HepG2 (cell line): ENCODE measurements around the gene DRC7. TPM values are rescaled to one million over a fixed set of nuclear protein-coding genes. Genes with fewer than 3 reads are reported as not detected.

Source experiments
- FOXO4 ChIP-seq: sonication (generic); formaldehyde crosslinking; conservative IDR thresholded peaks from 2 replicates; pipeline ENCODE4 v1.8.1; 2023; ENCODE audit warnings: missing genetic modification reagents
- NCOA2 ChIP-seq: sonication (generic); formaldehyde crosslinking; IDR thresholded peaks from 2 replicates; pipeline ENCODE4 v1.8.0; 2022; ENCODE audit warnings: inconsistent platforms
- REXO4 ChIP-seq: sonication (generic); formaldehyde crosslinking; IDR thresholded peaks from 2 replicates; pipeline ENCODE4 v1.8.0; 2022; ENCODE audit warnings: missing genetic modification reagents, mild to moderate bottlenecking, borderline replicate concordance
- RXRB ChIP-seq: IDR thresholded peaks from 2 replicates; pipeline ENCODE4 v1.6.1; 2016; ENCODE audit warnings: borderline replicate concordance, missing genetic modification reagents, missing compliant biosample characterization
- SNAI1 ChIP-seq: sonication (generic); formaldehyde crosslinking; IDR thresholded peaks from 2 replicates; pipeline ENCODE4 v1.5.0; 2020; ENCODE audit warnings: mild to moderate bottlenecking, missing genetic modification reagents, borderline replicate concordance
- SNRNP70 ChIP-seq: fragments of 200-400 bp; formaldehyde crosslinking; IDR thresholded peaks from 2 replicates; pipeline ENCODE4 v1.6.1; 2017; ENCODE audit warnings: mild to moderate bottlenecking, low read depth, low read length, moderate library complexity
- SOX6 ChIP-seq, 2 experiments: fragments of 450-650 bp in 1 of 2; sonication (generic) in 1 of 2; formaldehyde crosslinking in 1 of 2; IDR thresholded peaks; 2 replicates each; pipeline versions ENCODE4 v1.4.0 to v1.6.1; 2017 to 2020; ENCODE audit warnings: antibody characterized with exemption in 1 of 2, mild to moderate bottlenecking in 1 of 2, missing genetic modification reagents in 1 of 2
- SP1 ChIP-seq, 2 experiments: fragments of 450-650 bp in 1 of 2; sonication (generic) in 1 of 2; formaldehyde crosslinking in 1 of 2; IDR thresholded peaks; 2 replicates each; pipeline versions ENCODE4 v1.4.0 to v1.6.1; 2016 to 2020; ENCODE audit warnings: missing genetic modification reagents in 1 of 2
- SSRP1 ChIP-seq: IDR thresholded peaks from 2 replicates; pipeline ENCODE4 v1.6.1; 2016; ENCODE audit warnings: control low read depth
- ZBTB42 ChIP-seq: sonication (generic); formaldehyde crosslinking; IDR thresholded peaks from 2 replicates; pipeline ENCODE4 v1.5.0; 2020; ENCODE audit warnings: mild to moderate bottlenecking, missing genetic modification reagents
- ZFP82 ChIP-seq: sonication (generic); formaldehyde crosslinking; IDR thresholded peaks from 2 replicates; pipeline ENCODE4 v1.5.1; 2020; ENCODE audit warnings: mild to moderate bottlenecking, missing genetic modification reagents, borderline replicate concordance
- ZMYM2 ChIP-seq: sonication (generic); formaldehyde crosslinking; IDR thresholded peaks from 2 replicates; pipeline ENCODE4 v1.8.0; 2022; ENCODE audit warnings: mild to moderate bottlenecking, missing genetic modification reagents
- ZMYM4 ChIP-seq: sonication (generic); formaldehyde crosslinking; IDR thresholded peaks from 2 replicates; pipeline ENCODE4 v1.8.1; 2023; ENCODE audit warnings: mild to moderate bottlenecking, missing genetic modification reagents
- ZNF121 ChIP-seq: sonication (generic); formaldehyde crosslinking; IDR thresholded peaks from 2 replicates; pipeline ENCODE4 v1.5.0; 2020; ENCODE audit warnings: mild to moderate bottlenecking, missing genetic modification reagents
- ZNF180 ChIP-seq: sonication (generic); formaldehyde crosslinking; IDR thresholded peaks from 2 replicates; pipeline ENCODE4 v1.4.0; 2020; ENCODE audit warnings: low read depth, missing genetic modification reagents, borderline replicate concordance
- ZNF562 ChIP-seq: sonication (generic); formaldehyde crosslinking; IDR thresholded peaks from 2 replicates; pipeline ENCODE4 v1.8.0; 2022; ENCODE audit warnings: missing genetic modification reagents, borderline replicate concordance
- ZNF563 ChIP-seq: sonication (generic); formaldehyde crosslinking; IDR thresholded peaks from 2 replicates; pipeline ENCODE4 v1.8.0; 2022; ENCODE audit warnings: mild to moderate bottlenecking, moderate library complexity, missing genetic modification reagents
- ZNF589 ChIP-seq: sonication (generic); formaldehyde crosslinking; conservative IDR thresholded peaks from 2 replicates; pipeline ENCODE4 v1.8.0; 2022; ENCODE audit warnings: mild to moderate bottlenecking, moderate library complexity, missing genetic modification reagents
- ZNF749 ChIP-seq: sonication (generic); formaldehyde crosslinking; IDR thresholded peaks from 2 replicates; pipeline ENCODE4 v1.8.0; 2022; ENCODE audit warnings: mild to moderate bottlenecking, missing genetic modification reagents, moderate library complexity, borderline replicate concordance
- polyA plus RNA-seq, 8 experiments: library from polyadenylated mRNA; depleted of rRNA in 3 of 8; stranded (reverse) in 7 of 8; unstranded in 1 of 8; fragments of >200 nt; fragmentation: Illumina TruSeq in 4 of 8; extraction: Trizol in 4 of 8; gene quantifications; 2 replicates each; pipeline versions ENCODE4 v1.2.1 to v1.2.3, GENCODE V29; 2011 to 2016; ENCODE audit warnings: low read depth in 4 of 8, missing spikeins in 1 of 8, mixed read lengths in 1 of 8; ENCODE audit not compliant: insufficient read depth in 1 of 8
- total RNA-seq, 5 experiments: library from RNA; depleted of rRNA; stranded (reverse); fragments of >200 nt; fragmentation: Illumina TruSeq; extraction: Trizol; gene quantifications; 2 replicates each; pipeline ENCODE4 v1.2.3, GENCODE V29; 2016; ENCODE audit warnings: low read depth in 1 of 5
- TF ChIP-seq, protein P1 (sequence below): sonication (generic); formaldehyde crosslinking; IDR thresholded peaks from 2 replicates; pipeline ENCODE4 v1.4.0; 2020; ENCODE audit warnings: missing genetic modification reagents, borderline replicate concordance
- TF ChIP-seq, protein P2 (sequence below): sonication (generic); formaldehyde crosslinking; IDR thresholded peaks from 2 replicates; pipeline ENCODE4 v1.8.1; 2023; ENCODE audit warnings: missing genetic modification reagents, inconsistent platforms, borderline replicate concordance
- TF ChIP-seq, protein P3 (sequence below): sonication (generic); formaldehyde crosslinking; conservative IDR thresholded peaks from 2 replicates; pipeline ENCODE4 v1.4.0; 2020; ENCODE audit warnings: missing genetic modification reagents

DRC7 gene
- total and polyA plus RNA-seq, 2 of the 13 experiments (the other 11 are each of a cell fraction or from before 2014, with no cell fraction given): 2.7 to 3.4 TPM

GRCh38 chr16:57734925-57735754 lies 40.5 kb downstream of the DRC7 start (continued):
- TF ChIP-seq ZMYM2 (CRISPR knock-in tag) (peak; percentile 9; the same call in 1 of the 2 replicates), SOX6 (IDR thresholded peaks at IDR 0.05) (no peak), SOX6 (CRISPR knock-in tag; IDR thresholded peaks at IDR 0.05) (no peak; the same call in 1 of the 2 replicates), FOXO4 (CRISPR knock-in tag) (peak; percentile 97; the same call in 1 of the 2 replicates), ZNF563 (CRISPR knock-in tag) (peak; percentile 83), SP1 (IDR thresholded peaks at IDR 0.05) (peak; percentile 87; the same call in 1 of the 2 replicates), SP1 (CRISPR knock-in tag; IDR thresholded peaks at IDR 0.05) (peak; percentile 97), ZNF562 (no peak), ZNF180 (CRISPR knock-in tag) (no peak), SNRNP70 (no peak), ZFP82 (no peak), SNAI1 (CRISPR knock-in tag) (peak; percentile 68), SSRP1 (no peak), NCOA2 (CRISPR knock-in tag) (peak; percentile 19; the same call in 1 of the 2 replicates), RXRB (CRISPR knock-in tag) (no peak), ZBTB42 (CRISPR knock-in tag) (no peak; the same call in 1 of the 2 replicates), ZNF749 (CRISPR knock-in tag) (peak; percentile 63; the same call in 1 of the 2 replicates), ZMYM4 (CRISPR knock-in tag) (peak; percentile 56), ZNF589 (CRISPR knock-in tag) (no peak), REXO4 (no peak), ZNF121 (CRISPR knock-in tag) (0 out of 2 replicates have a peak, but pooled peaks have one; percentile 26)
- TF ChIP-seq, protein P1, sequence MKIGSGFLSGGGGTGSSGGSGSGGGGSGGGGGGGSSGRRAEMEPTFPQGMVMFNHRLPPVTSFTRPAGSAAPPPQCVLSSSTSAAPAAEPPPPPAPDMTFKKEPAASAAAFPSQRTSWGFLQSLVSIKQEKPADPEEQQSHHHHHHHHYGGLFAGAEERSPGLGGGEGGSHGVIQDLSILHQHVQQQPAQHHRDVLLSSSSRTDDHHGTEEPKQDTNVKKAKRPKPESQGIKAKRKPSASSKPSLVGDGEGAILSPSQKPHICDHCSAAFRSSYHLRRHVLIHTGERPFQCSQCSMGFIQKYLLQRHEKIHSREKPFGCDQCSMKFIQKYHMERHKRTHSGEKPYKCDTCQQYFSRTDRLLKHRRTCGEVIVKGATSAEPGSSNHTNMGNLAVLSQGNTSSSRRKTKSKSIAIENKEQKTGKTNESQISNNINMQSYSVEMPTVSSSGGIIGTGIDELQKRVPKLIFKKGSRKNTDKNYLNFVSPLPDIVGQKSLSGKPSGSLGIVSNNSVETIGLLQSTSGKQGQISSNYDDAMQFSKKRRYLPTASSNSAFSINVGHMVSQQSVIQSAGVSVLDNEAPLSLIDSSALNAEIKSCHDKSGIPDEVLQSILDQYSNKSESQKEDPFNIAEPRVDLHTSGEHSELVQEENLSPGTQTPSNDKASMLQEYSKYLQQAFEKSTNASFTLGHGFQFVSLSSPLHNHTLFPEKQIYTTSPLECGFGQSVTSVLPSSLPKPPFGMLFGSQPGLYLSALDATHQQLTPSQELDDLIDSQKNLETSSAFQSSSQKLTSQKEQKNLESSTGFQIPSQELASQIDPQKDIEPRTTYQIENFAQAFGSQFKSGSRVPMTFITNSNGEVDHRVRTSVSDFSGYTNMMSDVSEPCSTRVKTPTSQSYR (CRISPR knock-in tag): no peak; the same call in 1 of the 2 replicates
- TF ChIP-seq, protein P2, sequence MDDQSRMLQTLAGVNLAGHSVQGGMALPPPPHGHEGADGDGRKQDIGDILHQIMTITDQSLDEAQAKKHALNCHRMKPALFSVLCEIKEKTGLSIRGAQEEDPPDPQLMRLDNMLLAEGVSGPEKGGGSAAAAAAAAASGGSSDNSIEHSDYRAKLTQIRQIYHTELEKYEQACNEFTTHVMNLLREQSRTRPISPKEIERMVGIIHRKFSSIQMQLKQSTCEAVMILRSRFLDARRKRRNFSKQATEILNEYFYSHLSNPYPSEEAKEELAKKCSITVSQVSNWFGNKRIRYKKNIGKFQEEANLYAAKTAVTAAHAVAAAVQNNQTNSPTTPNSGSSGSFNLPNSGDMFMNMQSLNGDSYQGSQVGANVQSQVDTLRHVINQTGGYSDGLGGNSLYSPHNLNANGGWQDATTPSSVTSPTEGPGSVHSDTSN (CRISPR knock-in tag): no peak
- TF ChIP-seq, protein P3, sequence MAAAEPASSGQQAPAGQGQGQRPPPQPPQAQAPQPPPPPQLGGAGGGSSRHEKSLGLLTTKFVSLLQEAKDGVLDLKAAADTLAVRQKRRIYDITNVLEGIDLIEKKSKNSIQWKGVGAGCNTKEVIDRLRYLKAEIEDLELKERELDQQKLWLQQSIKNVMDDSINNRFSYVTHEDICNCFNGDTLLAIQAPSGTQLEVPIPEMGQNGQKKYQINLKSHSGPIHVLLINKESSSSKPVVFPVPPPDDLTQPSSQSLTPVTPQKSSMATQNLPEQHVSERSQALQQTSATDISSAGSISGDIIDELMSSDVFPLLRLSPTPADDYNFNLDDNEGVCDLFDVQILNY (CRISPR knock-in tag): 0 out of 2 replicates have a peak, but pooled peaks have one; percentile 47
